B cell (primary cell): ENCODE data around the gene NT5DC2. TPM values are rescaled to one million over a fixed set of nuclear protein-coding genes. Genes with fewer than 3 reads are reported as not detected.

ENCODE experiments used
- ATAC-seq: fragments of 200-7000 bp; cut with Tn5 transposase; one replicate; pipeline ENCODE4 v1.10.0; 2021; ENCODE audit warnings: low read depth, mild to moderate bottlenecking, moderate number of reproducible peaks, moderate library complexity
- CTCF ChIA-PET: fragments of 350-600 bp; sonication (Branson Sonifier 250); formaldehyde crosslinking; loops from one replicate; lab custom pipeline; 2021; ENCODE audit warnings: antibody characterized with exemption, inconsistent platforms; lab: Charles Lee
- POLR2A ChIA-PET: fragments of 350-600 bp; sonication (Branson Sonifier 250); formaldehyde crosslinking; loops from one replicate; lab custom pipeline; 2021; ENCODE audit warnings: antibody characterized with exemption; lab: Charles Lee
- DNase-seq: peaks from one replicate; pipeline ENCODE4 v3.0.0; 2013
- H2AFZ ChIP-seq: 2 replicates; pipeline ENCODE4 v1.6.1; 2012; ENCODE audit warnings: mild to moderate bottlenecking, low read depth, low read length; ENCODE audit not compliant: insufficient read depth, poor library complexity, severe bottlenecking
- H3K27ac ChIP-seq, 2 donors: 1 replicate in 1 of 2; 2 replicates in 1 of 2; pipeline ENCODE4 v1.5.1; 2012 to 2013; ENCODE audit warnings: low read length in 2 of 2, mild to moderate bottlenecking in 2 of 2, moderate library complexity in 1 of 2
- H3K27me3 ChIP-seq, 4 experiments: fragments of 200-600 bp in 1 of 4; sonication (generic) in 1 of 4; replicated peaks in 1 of 4; 1 replicate in 2 of 4; 2 replicates in 2 of 4; pipeline versions ENCODE4 v1.6.1 to v1.7.0; 2013 to 2016; ENCODE audit warnings: low read length in 3 of 4, mild to moderate bottlenecking in 2 of 4, mixed read lengths in 1 of 4, moderate library complexity in 1 of 4; ENCODE audit not compliant: insufficient read depth in 4 of 4, control insufficient read depth in 3 of 4; ENCODE audit errors: control extremely low read depth in 1 of 4
- H3K36me3 ChIP-seq, 2 experiments: replicated peaks in 1 of 2; 1 replicate in 1 of 2; 2 replicates in 1 of 2; pipeline versions ENCODE4 v1.6.1 to v1.7.1; 2013; ENCODE audit warnings: low read length in 1 of 2; ENCODE audit not compliant: insufficient read depth in 2 of 2, control insufficient read depth in 1 of 2; ENCODE audit errors: control extremely low read depth in 1 of 2, extremely low read depth in 1 of 2
- H3K4me1 ChIP-seq, 2 donors: fragments of 200-600 bp in 1 of 2; sonication (generic) in 1 of 2; 1 replicate in 1 of 2; 2 replicates in 1 of 2; pipeline versions ENCODE4 v1.5.1 to v1.6.1; 2013 to 2017; ENCODE audit warnings: low read length in 2 of 2; ENCODE audit not compliant: control insufficient read depth in 2 of 2, insufficient read depth in 2 of 2
- H3K4me2 ChIP-seq: replicated peaks from 2 replicates; pipeline ENCODE3; 2012; ENCODE audit warnings: mild to moderate bottlenecking, low read depth, low read length; ENCODE audit not compliant: poor library complexity, severe bottlenecking
- H3K4me3 ChIP-seq, 5 experiments: fragments of 200-600 bp in 1 of 5; sonication (generic) in 1 of 5; 1 replicate in 3 of 5; 2 replicates in 2 of 5; pipeline versions ENCODE4 v1.5.1 to v1.7.0; 2011 to 2016; ENCODE audit warnings: low read length in 4 of 5, mild to moderate bottlenecking in 4 of 5, low read depth in 2 of 5, control low read depth in 1 of 5, moderate library complexity in 1 of 5; ENCODE audit not compliant: insufficient read depth in 1 of 5; ENCODE audit errors: control extremely low read depth in 1 of 5, extremely low read depth in 1 of 5
- H3K79me2 ChIP-seq: fragments of 200-600 bp; sonication (generic); one replicate; pipeline ENCODE4 v1.6.0; 2016; ENCODE audit warnings: low read length; ENCODE audit not compliant: control insufficient read depth, insufficient read depth
- H3K9ac ChIP-seq: fragments of 200-600 bp; sonication (generic); 2 replicates; pipeline ENCODE4 v1.6.1; 2017; ENCODE audit warnings: mild to moderate bottlenecking, low read length, moderate library complexity
- H3K9me3 ChIP-seq, 3 donors: one replicate each; pipeline versions ENCODE4 v1.6.1 to v1.7.1; 2013; ENCODE audit warnings: low read length in 2 of 3; ENCODE audit not compliant: control insufficient read depth in 2 of 3, insufficient read depth in 1 of 3; ENCODE audit errors: control extremely low read depth in 1 of 3
- H4K20me1 ChIP-seq: 2 replicates; pipeline ENCODE4 v1.6.0; 2012; ENCODE audit warnings: mild to moderate bottlenecking, low read length; ENCODE audit not compliant: insufficient read depth, control insufficient read depth, poor library complexity, severe bottlenecking
- H3K27ac Mint-ChIP-seq: one replicate; pipeline ENCODE4 v1.8.0; 2021; ENCODE audit warnings: mixed read lengths
- H3K27me3 Mint-ChIP-seq: one replicate; pipeline ENCODE4 v1.8.0; 2021; ENCODE audit warnings: mixed read lengths
- H3K4me1 Mint-ChIP-seq: one replicate; pipeline ENCODE4 v1.8.0; 2021; ENCODE audit warnings: mixed read lengths
- H3K4me3 Mint-ChIP-seq: one replicate; pipeline ENCODE4 v1.8.0; 2021; ENCODE audit warnings: mixed read lengths
- H3K9me3 Mint-ChIP-seq: one replicate; pipeline ENCODE4 v1.8.0; 2022; ENCODE audit warnings: mixed read lengths; ENCODE audit not compliant: insufficient read depth
- CTCF ChIP-seq: fragments of 200-600 bp; IDR thresholded peaks from one replicate; pipeline ENCODE4 v1.8.0; 2022; ENCODE audit warnings: antibody characterized with exemption, mild to moderate bottlenecking
- EZH2 ChIP-seq: IDR thresholded peaks from 2 replicates; pipeline ENCODE4 v1.6.1; 2012; ENCODE audit warnings: borderline replicate concordance, low read depth, mild to moderate bottlenecking, moderate library complexity, low read length; ENCODE audit not compliant: insufficient read depth, poor library complexity, severe bottlenecking
- WGBS: methylation state at CpG from one replicate; pipeline ENCODE4 v1.1.5; 2013; ENCODE audit warnings: missing lambda C conversion rate; ENCODE audit not compliant: insufficient coverage; 5-methylcytosine and 5-hydroxymethylcytosine counted together
- intact Hi-C: fragments of 100-400 bp; cut with micrococcal nuclease; formaldehyde crosslinking; loops from one replicate; pipeline ENCODE4 v1.10.0; 2022
- polyA plus RNA-seq: library from polyadenylated mRNA; depleted of rRNA; stranded (reverse); fragments of >200 nt; gene quantifications from 2 replicates; pipeline ENCODE4 v1.2.3, GENCODE V29; 2012
- small RNA-seq: library from RNA; depleted of rRNA; stranded (forward); fragments of <200 nt; gene quantifications from one replicate; pipeline ENCODE3, GENCODE V24; 2012; ENCODE audit warnings: low replicate concordance, low read depth; ENCODE audit not compliant: insufficient read length
- total RNA-seq, 2 donors: library from RNA; stranded (reverse); fragments of 120-200 nt in 1 of 2; gene quantifications; 1 replicate in 1 of 2; 2 replicates in 1 of 2; pipeline versions ENCODE4 v1.2.3 to v1.2.4, GENCODE V29; 2013 to 2022

The NT5DC2 gene
- total and polyA plus RNA-seq, 2 donors (not counting 1 experiment from before 2014, with no cell fraction given), result 11.2 to 11.9 TPM

DNA sequence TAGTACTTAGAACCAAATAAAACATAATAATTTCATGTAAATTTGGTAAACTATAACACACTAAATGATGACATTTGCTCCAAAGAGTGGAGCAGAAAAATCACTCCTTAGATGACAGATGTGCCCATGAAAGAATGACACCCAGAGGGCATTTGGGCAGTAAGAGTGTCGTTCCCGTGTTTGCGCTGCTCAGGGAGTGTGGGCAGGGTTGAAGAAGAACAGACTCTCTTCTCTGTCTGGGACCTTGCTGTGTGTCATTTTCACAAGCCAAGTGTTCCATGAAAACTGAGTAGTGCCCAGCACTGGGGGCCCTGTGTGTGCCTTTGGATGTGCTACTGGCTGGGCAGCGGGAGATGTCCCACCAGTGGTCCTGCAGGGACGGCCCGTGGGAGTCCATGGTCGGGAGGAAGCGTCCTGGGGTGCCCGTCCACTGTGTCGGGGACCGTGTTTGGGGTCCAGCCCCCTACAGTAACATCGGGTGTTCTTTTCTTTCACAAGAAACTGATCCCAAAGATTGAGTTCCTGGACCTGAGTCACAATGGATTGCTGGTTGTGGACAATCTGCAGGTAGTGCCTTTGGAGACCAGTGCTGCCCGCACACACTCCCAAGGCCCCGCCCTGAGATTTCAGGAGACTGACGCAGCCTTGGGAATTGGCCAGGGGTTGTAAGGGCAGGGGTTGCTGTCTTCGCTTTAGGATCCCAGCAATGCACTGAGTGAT lies 56.4 kb downstream of the NT5DC2 start:
- intact Hi-C loops, result no loop called here
- WGBS, result 99% methylated on average over 16 of the region's 16 CpGs
- POLR2A ChIA-PET, result no interaction called here
- H3K27ac Mint-ChIP-seq, result no peak overlapping the region
- Histone ChIP-seq H3K4me2 (no peak overlapping the region), H3K4me3 (no peak overlapping the region), H3K27ac (no peak overlapping the region), H3K9me3 (no peaks in the 10 kb centered on the region), H4K20me1 (no peaks in the 10 kb centered on the region), H3K79me2 (peaks cover 1% of the 10 kb centered on the region), H3K27me3 (no peaks in the 10 kb centered on the region), H3K36me3 (peaks cover 4 to 80% of the 10 kb centered on the region in 2 experiments), H3K9ac (no peak overlapping the region), H2AFZ (no peak overlapping the region), H3K4me1 (no peaks in the 10 kb centered on the region)
- CTCF ChIA-PET, result no interaction called here
- no peaks in the 10 kb centered on the region for H3K9me3 Mint-ChIP-seq
- ATAC-seq, result no peak
- TF ChIP-seq EZH2, result no peak
- no peak for TF ChIP-seq CTCF
- no peak for DNase-seq
- H3K27me3 Mint-ChIP-seq, result no peaks in the 10 kb centered on the region
- no peaks in the 10 kb centered on the region for H3K4me1 Mint-ChIP-seq
- no peak overlapping the region for H3K4me3 Mint-ChIP-seq

Small RNAs within 50 kb of the gene (small RNA-seq; reads per million reads assigned to genes)
- gene RNU6-856P, result not detected
- gene RNU6ATAC16P, result not detected

Other genes with a start within 250 kb of the NT5DC2 start
- gene GLYCTK, start 246.0 kb downstream of the NT5DC2 start, total RNA-seq, result 39.8 and 45.2 TPM in 2 replicates
- gene GLYCTK, start 246.0 kb downstream of the NT5DC2 start, polyA plus RNA-seq, result 34.3 and 46.9 TPM in 2 replicates
- 47.2 and 47.6 TPM in 2 replicates for gene DNAH1, start 217.5 kb downstream of the NT5DC2 start, total RNA-seq
- 59.2 and 60.9 TPM in 2 replicates for gene DNAH1, start 217.5 kb downstream of the NT5DC2 start, polyA plus RNA-seq
- gene BAP1, start 123.8 kb downstream of the NT5DC2 start, total RNA-seq, result 91.4 and 94.1 TPM in 2 replicates
- 81.6 and 132 TPM in 2 replicates for gene BAP1, start 123.8 kb downstream of the NT5DC2 start, polyA plus RNA-seq
- 23.8 and 24.9 TPM in 2 replicates for gene PHF7, start 123.2 kb downstream of the NT5DC2 start, total RNA-seq
- gene PHF7, start 123.2 kb downstream of the NT5DC2 start, polyA plus RNA-seq, result 12.8 and 22.2 TPM in 2 replicates
- 0.27 and 0.42 TPM in 2 replicates for gene SEMA3G, start 88.8 kb downstream of the NT5DC2 start, total RNA-seq
- gene SEMA3G, start 88.8 kb downstream of the NT5DC2 start, polyA plus RNA-seq, result 0.07 and 0.10 TPM in 2 replicates
- 1.1 TPM in 1 of 2 replicates, not detected in the other for gene TNNC1, start 79.8 kb downstream of the NT5DC2 start, total RNA-seq
- 5.4 and 16.7 TPM in 2 replicates for gene TNNC1, start 79.8 kb downstream of the NT5DC2 start, polyA plus RNA-seq
- 161 and 169 TPM in 2 replicates for gene NISCH, start 78.3 kb downstream of the NT5DC2 start, total RNA-seq
- gene NISCH, start 78.3 kb downstream of the NT5DC2 start, polyA plus RNA-seq, result 127 and 130 TPM in 2 replicates
- 4.0 and 4.5 TPM in 2 replicates for gene STAB1, start 38.5 kb downstream of the NT5DC2 start, total RNA-seq
- 3.8 and 5.6 TPM in 2 replicates for gene STAB1, start 38.5 kb downstream of the NT5DC2 start, polyA plus RNA-seq
- 10.3 and 16.4 TPM in 2 replicates for gene UQCC5, start 2.7 kb upstream of the NT5DC2 start, total RNA-seq
- gene UQCC5, start 2.7 kb upstream of the NT5DC2 start, polyA plus RNA-seq, result 1.1 and 1.5 TPM in 2 replicates
- 81.1 and 85.9 TPM in 2 replicates for gene PBRM1, start 152.1 kb upstream of the NT5DC2 start, total RNA-seq
- 16.8 and 26.9 TPM in 2 replicates for gene PBRM1, start 152.1 kb upstream of the NT5DC2 start, polyA plus RNA-seq
- gene GNL3, start 152.2 kb upstream of the NT5DC2 start, total RNA-seq, result 67.3 and 68.5 TPM in 2 replicates
- gene GNL3, start 152.2 kb upstream of the NT5DC2 start, polyA plus RNA-seq, result 32.6 and 41.7 TPM in 2 replicates
- gene GLT8D1, start 171.9 kb upstream of the NT5DC2 start, total RNA-seq, result 28.7 and 32.5 TPM in 2 replicates
- gene GLT8D1, start 171.9 kb upstream of the NT5DC2 start, polyA plus RNA-seq, result 22.9 and 28.1 TPM in 2 replicates
- 54.3 and 64.5 TPM in 2 replicates for gene SPCS1, start 172.2 kb upstream of the NT5DC2 start, total RNA-seq
- 82.2 and 129 TPM in 2 replicates for gene SPCS1, start 172.2 kb upstream of the NT5DC2 start, polyA plus RNA-seq
- 33.8 and 38.4 TPM in 2 replicates for gene NEK4, start 237.1 kb upstream of the NT5DC2 start, total RNA-seq
- gene NEK4, start 237.1 kb upstream of the NT5DC2 start, polyA plus RNA-seq, result 8.8 and 9.0 TPM in 2 replicates
- 0.53 TPM in 1 of 2 replicates, not detected in the other for gene ITIH1, start 243.7 kb upstream of the NT5DC2 start, total RNA-seq
- gene ITIH1, start 243.7 kb upstream of the NT5DC2 start, polyA plus RNA-seq, result 1.5 and 2.0 TPM in 2 replicates